ENCODE data around the gene RUNX2.

DNA sequence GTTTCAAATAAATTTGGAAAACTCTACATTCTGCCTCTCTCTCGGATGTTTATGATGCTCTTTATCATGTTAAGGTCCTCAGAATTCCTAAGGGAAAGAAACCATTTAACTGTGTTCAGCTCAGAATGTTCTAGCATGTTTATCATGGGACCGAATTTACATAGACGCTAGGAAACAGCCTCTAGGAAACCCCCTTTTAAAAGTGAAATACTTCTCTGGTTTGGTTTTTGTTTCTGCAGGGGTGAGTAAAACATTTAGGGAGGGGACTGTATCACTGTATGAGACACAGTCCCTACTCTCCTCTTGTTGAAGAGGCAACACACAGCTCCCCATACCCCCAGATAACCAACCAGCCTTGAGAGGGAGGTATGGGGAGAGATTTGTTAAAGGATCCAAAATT is 317.2 kb downstream of the RUNX2 start:
- TF ChIP-seq, protein P1, sequence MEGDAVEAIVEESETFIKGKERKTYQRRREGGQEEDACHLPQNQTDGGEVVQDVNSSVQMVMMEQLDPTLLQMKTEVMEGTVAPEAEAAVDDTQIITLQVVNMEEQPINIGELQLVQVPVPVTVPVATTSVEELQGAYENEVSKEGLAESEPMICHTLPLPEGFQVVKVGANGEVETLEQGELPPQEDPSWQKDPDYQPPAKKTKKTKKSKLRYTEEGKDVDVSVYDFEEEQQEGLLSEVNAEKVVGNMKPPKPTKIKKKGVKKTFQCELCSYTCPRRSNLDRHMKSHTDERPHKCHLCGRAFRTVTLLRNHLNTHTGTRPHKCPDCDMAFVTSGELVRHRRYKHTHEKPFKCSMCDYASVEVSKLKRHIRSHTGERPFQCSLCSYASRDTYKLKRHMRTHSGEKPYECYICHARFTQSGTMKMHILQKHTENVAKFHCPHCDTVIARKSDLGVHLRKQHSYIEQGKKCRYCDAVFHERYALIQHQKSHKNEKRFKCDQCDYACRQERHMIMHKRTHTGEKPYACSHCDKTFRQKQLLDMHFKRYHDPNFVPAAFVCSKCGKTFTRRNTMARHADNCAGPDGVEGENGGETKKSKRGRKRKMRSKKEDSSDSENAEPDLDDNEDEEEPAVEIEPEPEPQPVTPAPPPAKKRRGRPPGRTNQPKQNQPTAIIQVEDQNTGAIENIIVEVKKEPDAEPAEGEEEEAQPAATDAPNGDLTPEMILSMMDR (conservative IDR thresholded peaks at IDR 0.05) = no peak
- no peak for TF ChIP-seq ZFX (IDR thresholded peaks at IDR 0.05)

Data from C4-2B (cell line).